GM12878 (cell line): ENCODE measurements around the gene GPR146. TPM values are rescaled to one million over a fixed set of nuclear protein-coding genes. Genes with fewer than 3 reads are reported as not detected.

Experiments used
- ATAC-seq: fragments of 200-7000 bp; cut with Tn5 transposase; 3 replicates; pipeline ENCODE4 v1.9.1; 2020; ENCODE audit warnings: mild to moderate bottlenecking, moderate library complexity
- BruUV-seq: library from RNA; stranded (reverse); fragments of 400-500 nt; replicated peaks from 2 replicates; lab custom pipeline; 2021; lab: Mats Ljungman, UMichigan
- CTCF ChIA-PET: fragments of 300-600 bp; sonication (Branson Sonifier 250); formaldehyde crosslinking; extraction: SDS; loops from one replicate; lab custom pipeline; 2021; ENCODE audit warnings: inconsistent platforms; lab: Yijun Ruan, JAX
- POLR2A ChIA-PET: fragments of 350-600 bp; formaldehyde crosslinking; extraction: SDS; loops from one replicate; lab custom pipeline; 2021; ENCODE audit warnings: inconsistent platforms; lab: Charles Lee
- RAD21 ChIA-PET: fragments of 300-600 bp; sonication (Branson Sonifier 250); formaldehyde crosslinking; loops from one replicate; lab custom pipeline; 2023; ENCODE audit warnings: antibody characterized with exemption; ENCODE audit not compliant: unreplicated experiment; lab: Charles Lee
- SMC1A ChIA-PET: fragments of 300-600 bp; sonication (Branson Sonifier 250); formaldehyde crosslinking; loops from one replicate; lab custom pipeline; 2023; ENCODE audit not compliant: unreplicated experiment, uncharacterized antibody; lab: Charles Lee
- DNase-seq: peaks from one replicate; pipeline ENCODE4 v3.0.0-alpha.2; 2011; ENCODE audit warnings: low read depth, low spot score
- FAIRE-seq: peaks from 3 replicates; lab custom pipeline; 2011; peaks lifted over from hg19 to GRCh38; lab: Jason Lieb, UNC
- H2AFZ ChIP-seq: 2 replicates; pipeline ENCODE4 v1.6.0; 2011; ENCODE audit warnings: low read depth, low read length, control low read depth; ENCODE audit not compliant: control insufficient read depth
- H3K27ac ChIP-seq: 2 replicates; pipeline ENCODE4 v1.5.1; 2011; ENCODE audit warnings: control low read depth; ENCODE audit not compliant: control insufficient read depth, insufficient read depth
- H3K27me3 ChIP-seq, 2 experiments: replicated peaks in 1 of 2; 2 replicates each; pipeline versions ENCODE4 v1.6.0 to v1.6.1; 2011; ENCODE audit warnings: low read length in 1 of 2; ENCODE audit not compliant: control insufficient read depth in 2 of 2, insufficient read depth in 2 of 2
- H3K36me3 ChIP-seq, 2 experiments: 2 replicates each; pipeline ENCODE4 v1.5.1; 2011; ENCODE audit warnings: low read length in 1 of 2; ENCODE audit not compliant: control insufficient read depth in 2 of 2, insufficient read depth in 2 of 2
- H3K4me1 ChIP-seq: 2 replicates; pipeline ENCODE4 v1.6.1; 2011; ENCODE audit warnings: mild to moderate bottlenecking, low read length, moderate library complexity, mixed read lengths; ENCODE audit not compliant: control insufficient read depth, insufficient read depth
- H3K4me2 ChIP-seq: 2 replicates; pipeline ENCODE4 v1.6.0; 2011; ENCODE audit warnings: control low read depth; ENCODE audit not compliant: control insufficient read depth, insufficient read depth
- H3K4me3 ChIP-seq: fragments of 200-600 bp; sonication (generic); 2 replicates; pipeline ENCODE4 v1.5.1; 2016
- H3K79me2 ChIP-seq: 2 replicates; pipeline ENCODE4 v1.6.0; 2011; ENCODE audit warnings: low read length; ENCODE audit not compliant: control insufficient read depth, insufficient read depth
- H3K9ac ChIP-seq: 2 replicates; pipeline ENCODE4 v1.8.0; 2011; ENCODE audit warnings: low read length, control low read depth, mixed read lengths; ENCODE audit not compliant: control insufficient read depth, insufficient read depth
- H3K9me3 ChIP-seq: replicated peaks from 3 replicates; pipeline ENCODE4 v1.5.1; 2011; ENCODE audit warnings: mild to moderate bottlenecking, low read length; ENCODE audit not compliant: control insufficient read depth, insufficient read depth
- H4K20me1 ChIP-seq: 2 replicates; pipeline ENCODE4 v1.6.0; 2011; ENCODE audit not compliant: control insufficient read depth, insufficient read depth
- ASH2L ChIP-seq: fragments of 300-600, 200-600 bp; sonication (generic); IDR thresholded peaks from 2 replicates; pipeline ENCODE4 v1.6.1; 2017; ENCODE audit warnings: low read depth, mild to moderate bottlenecking, borderline replicate concordance
- CEBPZ ChIP-seq: fragments of 150-350 bp; IDR thresholded peaks from 2 replicates; pipeline ENCODE4 v1.6.1; 2016; ENCODE audit warnings: low read depth, low read length
- CHD4 ChIP-seq: fragments of 200-600 bp; sonication (generic); IDR thresholded peaks from 2 replicates; pipeline ENCODE4 v1.6.1; 2016; ENCODE audit warnings: mild to moderate bottlenecking
- CREB1 ChIP-seq: IDR thresholded peaks from 2 replicates; pipeline ENCODE4 v1.6.1; 2012; ENCODE audit warnings: low read depth, mild to moderate bottlenecking, inconsistent platforms
- EGR1 ChIP-seq, 2 experiments: IDR thresholded peaks; 1 replicate in 1 of 2; 2 replicates in 1 of 2; pipeline ENCODE4 v1.6.1; 2011 to 2012; ENCODE audit warnings: low read depth in 2 of 2, low read length in 2 of 2, borderline replicate concordance in 1 of 2, mild to moderate bottlenecking in 1 of 2, moderate library complexity in 1 of 2
- ETV6 ChIP-seq, 2 experiments: fragments of 450-650 bp in 1 of 2; IDR thresholded peaks in 1 of 2; conservative IDR thresholded peaks in 1 of 2; 2 replicates each; pipeline ENCODE4 v1.6.1; 2014; ENCODE audit warnings: antibody characterized with exemption in 1 of 2, borderline replicate concordance in 1 of 2, low read depth in 1 of 2, mild to moderate bottlenecking in 1 of 2, moderate library complexity in 1 of 2
- FOXM1 ChIP-seq: IDR thresholded peaks from 2 replicates; pipeline ENCODE4 v1.6.1; 2012; ENCODE audit warnings: low read depth, mild to moderate bottlenecking, inconsistent platforms, low read length, moderate library complexity
- MTA2 ChIP-seq: fragments of 450-650 bp; IDR thresholded peaks from 2 replicates; pipeline ENCODE4 v1.6.1; 2016; ENCODE audit warnings: low read depth, mild to moderate bottlenecking, moderate library complexity
- NFYB ChIP-seq: IDR thresholded peaks from 2 replicates; pipeline ENCODE4 v1.6.1; 2011; ENCODE audit warnings: low read depth, mild to moderate bottlenecking, low read length, improper control_type of control experiment, moderate library complexity; ENCODE audit not compliant: insufficient read depth
- PBX3 ChIP-seq: IDR thresholded peaks from 2 replicates; pipeline ENCODE4 v1.6.1; 2011; ENCODE audit warnings: mild to moderate bottlenecking, low read depth, low read length, moderate library complexity; ENCODE audit not compliant: insufficient replicate concordance
- RELA ChIP-seq: fragments of 450-650 bp; IDR thresholded peaks from 2 replicates; pipeline ENCODE4 v1.8.0; 2014; ENCODE audit warnings: borderline replicate concordance; ENCODE audit not compliant: partially characterized antibody
- SIN3A ChIP-seq: IDR thresholded peaks from 2 replicates; pipeline ENCODE4 v1.6.1; 2012; ENCODE audit warnings: low read depth, low read length, improper control_type of control experiment
- SMC3 ChIP-seq: IDR thresholded peaks from 2 replicates; pipeline ENCODE4 v1.6.1; 2011; ENCODE audit warnings: low read length, improper control_type of control experiment, borderline replicate concordance
- SREBF1 ChIP-seq: IDR thresholded peaks from 2 replicates; pipeline ENCODE4 v1.6.1; 2012; ENCODE audit warnings: mild to moderate bottlenecking, low read length
- STAT3 ChIP-seq: IDR thresholded peaks from 2 replicates; pipeline ENCODE4 v1.6.1; 2011; ENCODE audit warnings: low read depth, low read length, improper control_type of control experiment
- TCF7 ChIP-seq: IDR thresholded peaks from 2 replicates; pipeline ENCODE4 v1.6.1; 2014; ENCODE audit warnings: antibody characterized with exemption, borderline replicate concordance
- WRNIP1 ChIP-seq: IDR thresholded peaks from 2 replicates; pipeline ENCODE4 v1.6.1; 2011; ENCODE audit warnings: low read depth, low read length, improper control_type of control experiment, borderline replicate concordance
- ZNF384 ChIP-seq: IDR thresholded peaks from 2 replicates; pipeline ENCODE4 v1.6.1; 2012; ENCODE audit warnings: low read depth, mild to moderate bottlenecking, low read length, improper control_type of control experiment, borderline replicate concordance
- WGBS: methylation state at CpG from one replicate; pipeline ENCODE4 v1.1.6; 2016; ENCODE audit warnings: low lambda C conversion rate; ENCODE audit not compliant: insufficient replicate concordance, insufficient coverage; ENCODE audit errors: missing lambda C conversion rate; 5-methylcytosine and 5-hydroxymethylcytosine counted together
- in situ Hi-C: fragments of 300-500 bp; cut with MboI; formaldehyde crosslinking; loops from 9 replicates; pipeline ENCODE4 v1.14.3; 2018; ENCODE audit warnings: mixed read lengths
- intact Hi-C: fragments of 100-400 bp; cut with micrococcal nuclease; formaldehyde crosslinking; loops from one replicate; pipeline ENCODE4 v1.14.2; 2022; ENCODE audit not compliant: unreplicated experiment
- polyA plus RNA-seq, 11 experiments: library from polyadenylated mRNA; depleted of rRNA in 4 of 11; unstranded in 6 of 11; stranded (reverse) in 5 of 11; fragments of >200 nt; fragmentation: Nextera tagmentation in 4 of 11; fragmentation: Illumina TruSeq in 1 of 11; extraction: Ambion mirVana in 4 of 11; extraction: Trizol in 1 of 11; gene quantifications; 1 replicate in 1 of 11; 2 replicates in 10 of 11; pipeline versions ENCODE4 v1.2.1 to v1.2.3, GENCODE V29; 2011 to 2016; ENCODE audit warnings: inconsistent platforms in 2 of 11, missing spikeins in 2 of 11, low read depth in 1 of 11
- total RNA-seq, 4 experiments: library from RNA; depleted of rRNA in 3 of 4; stranded (reverse); fragments of >200 nt in 3 of 4; fragmentation: Illumina TruSeq in 1 of 4; extraction: Trizol in 1 of 4; gene quantifications; 2 replicates each; pipeline versions ENCODE4 v1.2.1 to v1.2.3, GENCODE V29; 2013 to 2021

The GPR146 gene
- total and polyA plus RNA-seq, 10 of the 15 experiments (the other 5 are each of a cell fraction or from before 2014, with no cell fraction given), result 0.19 to 12.0 (median 0.54) TPM; not detected in 2

GRCh38 chr7:1065585-1066241 lies 21.4 kb downstream of the GPR146 start (continued):
- no peak for TF ChIP-seq CEBPZ

GRCh38 chr7:1066242-1066588 lies 21.9 kb downstream of the GPR146 start:
- intact Hi-C loops, result loop anchor here (5.0 to 10.0 kb wide), 2 partner anchors 111 to 161 kb away; no protein-coding TSS in a partner anchor
- H3K9ac ChIP-seq, result no peak overlapping the region; the same call in 1 of the 2 replicates
- peak overlapping the region; percentile 70 for H3K4me2 ChIP-seq
- ChIA-PET RAD21 (interaction anchor here (0.6 to 5.1 kb wide), 23 partner anchors 20 to 408 kb away, joined by 3 to 196 read pairs (median 7); partner anchors contain the start of genes COX19 and GPR146), POLR2A (interaction anchor here (1.0 to 3.3 kb wide), 6 partner anchors 20 to 88 kb away, joined by 3 to 29 read pairs (median 5); no protein-coding TSS in a partner anchor), SMC1A (interaction anchor here (0.8 to 3.9 kb wide), 15 partner anchors 19 to 156 kb away, joined by 3 to 121 read pairs (median 8); no protein-coding TSS in a partner anchor), CTCF (interaction anchor here (1.0 to 9.7 kb wide), 29 partner anchors 9 to 159 kb away, joined by 3 to 280 read pairs (median 6); partner anchors contain the start of genes COX19 and GPR146)
- peak overlapping the region; percentile 51; the same call in 1 of the 2 replicates for H3K4me3 ChIP-seq
- peaks cover 2% of the 10 kb centered on the region for H3K79me2 ChIP-seq
- FAIRE-seq (no peak), ATAC-seq (no peak), DNase-seq (no peak)
- peaks cover 19% of the 10 kb centered on the region for H3K4me1 ChIP-seq
- no peaks in the 10 kb centered on the region for H4K20me1 ChIP-seq
- H3K36me3 ChIP-seq, result no peaks in the 10 kb centered on the region; a peak in 1 of 4 replicates
- no TSS peak for BruUV-seq
- H3K27me3 ChIP-seq, result no peaks in the 10 kb centered on the region
- WGBS, result 72% methylated on average over 21 of the region's 21 CpGs
- in situ Hi-C loops, result no loop called here
- H3K27ac ChIP-seq, result no peak overlapping the region
- H3K9me3 ChIP-seq, result no peaks in the 10 kb centered on the region; the same call in 2 of the 3 replicates
- H2AFZ ChIP-seq, result no peak overlapping the region
- no peak for TF ChIP-seq ASH2L
- no peak for TF ChIP-seq SIN3A
- no peak for TF ChIP-seq ZNF384
- no peak for TF ChIP-seq PBX3
- no peak for TF ChIP-seq SMC3
- TF ChIP-seq TCF7, result no peak
- no peak for TF ChIP-seq RELA
- no peak for TF ChIP-seq EGR1 (IDR thresholded peaks at IDR 0.05; ENCODE audit: borderline replicate concordance in 1 of 2, low read depth in 2 of 2, low read length in 2 of 2)
- TF ChIP-seq CREB1, result no peak
- no peak for TF ChIP-seq MTA2
- no peak for TF ChIP-seq STAT3
- TF ChIP-seq SREBF1, result no peak
- no peak for TF ChIP-seq WRNIP1
- no peak for TF ChIP-seq FOXM1
- no peak for TF ChIP-seq ETV6 (conservative IDR thresholded peaks at IDR 0.05 in 1 of 2, IDR thresholded peaks at IDR 0.05 in 1 of 2; ENCODE audit: borderline replicate concordance in 1 of 2, low read depth in 1 of 2)
- TF ChIP-seq CHD4, result no peak
- no peak for TF ChIP-seq NFYB
